ENCODE data around the gene NOD2. TPM values are rescaled to one million over a fixed set of nuclear protein-coding genes. Genes with fewer than 3 reads are reported as not detected.
A peak's percentile ranks its signal among the peaks of the same experiment; 100 is the strongest.

NOD2 gene
- total and polyA plus RNA-seq, 2 of the 13 experiments (the other 11 are each of a cell fraction or from before 2014, with no cell fraction given): 0.27 to 0.81 TPM

GRCh38 chr16:50665128-50665878, 28.1 kb upstream of the NOD2 start (continued):
- TF ChIP-seq ZNF749 (CRISPR knock-in tag; IDR thresholded peaks at IDR 0.05; ENCODE audit: borderline replicate concordance): no peak
- no peak for TF ChIP-seq BATF2 (CRISPR knock-in tag; IDR thresholded peaks at IDR 0.05)
- no peak for TF ChIP-seq FOXA3 (CRISPR knock-in tag; IDR thresholded peaks at IDR 0.05)
- TF ChIP-seq ZNF225 (CRISPR knock-in tag; IDR thresholded peaks at IDR 0.05): peak; percentile 36; the same call in 1 of the 2 replicates
- TF ChIP-seq RBFOX2 (IDR thresholded peaks at IDR 0.05; ENCODE audit: low read depth, low read length): no peak
- no peak for TF ChIP-seq HHEX (CRISPR knock-in tag; IDR thresholded peaks at IDR 0.05)
- no peak for TF ChIP-seq ZNF619 (CRISPR knock-in tag; IDR thresholded peaks at IDR 0.05)
- TF ChIP-seq ZNF503 (CRISPR knock-in tag; IDR thresholded peaks at IDR 0.05): no peak; the same call in 1 of the 2 replicates
- no peak for TF ChIP-seq ZZZ3 (CRISPR knock-in tag; IDR thresholded peaks at IDR 0.05; ENCODE audit: borderline replicate concordance)
- peak; percentile 25; the same call in 1 of the 2 replicates for TF ChIP-seq ZBTB7B (CRISPR knock-in tag; IDR thresholded peaks at IDR 0.05)
- TF ChIP-seq SMAD1 (CRISPR knock-in tag; IDR thresholded peaks at IDR 0.05; ENCODE audit: borderline replicate concordance, low read depth): no peak
- TF ChIP-seq, protein P1, sequence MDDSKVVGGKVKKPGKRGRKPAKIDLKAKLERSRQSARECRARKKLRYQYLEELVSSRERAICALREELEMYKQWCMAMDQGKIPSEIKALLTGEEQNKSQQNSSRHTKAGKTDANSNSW (CRISPR knock-in tag; IDR thresholded peaks at IDR 0.05; ENCODE audit: borderline replicate concordance): no peak
- TF ChIP-seq, protein P2, sequence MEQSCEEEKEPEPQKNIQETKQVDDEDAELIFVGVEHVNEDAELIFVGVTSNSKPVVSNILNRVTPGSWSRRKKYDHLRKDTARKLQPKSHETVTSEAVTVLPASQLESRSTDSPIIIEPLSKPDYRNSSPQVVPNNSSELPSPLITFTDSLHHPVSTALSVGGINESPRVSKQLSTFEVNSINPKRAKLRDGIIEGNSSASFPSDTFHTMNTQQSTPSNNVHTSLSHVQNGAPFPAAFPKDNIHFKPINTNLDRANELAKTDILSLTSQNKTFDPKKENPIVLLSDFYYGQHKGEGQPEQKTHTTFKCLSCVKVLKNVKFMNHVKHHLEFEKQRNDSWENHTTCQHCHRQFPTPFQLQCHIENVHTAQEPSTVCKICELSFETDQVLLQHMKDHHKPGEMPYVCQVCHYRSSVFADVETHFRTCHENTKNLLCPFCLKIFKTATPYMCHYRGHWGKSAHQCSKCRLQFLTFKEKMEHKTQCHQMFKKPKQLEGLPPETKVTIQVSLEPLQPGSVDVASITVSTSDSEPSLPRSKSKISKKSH (CRISPR knock-in tag; IDR thresholded peaks at IDR 0.05; ENCODE audit: borderline replicate concordance): 0 out of 2 replicates have a peak, but pooled peaks have one; percentile 56
- TF ChIP-seq ZNF484 (CRISPR knock-in tag; IDR thresholded peaks at IDR 0.05; ENCODE audit: borderline replicate concordance, low read depth): no peak
- TF ChIP-seq ZNF543 (CRISPR knock-in tag; IDR thresholded peaks at IDR 0.05): no peak
- TF ChIP-seq, protein P3, sequence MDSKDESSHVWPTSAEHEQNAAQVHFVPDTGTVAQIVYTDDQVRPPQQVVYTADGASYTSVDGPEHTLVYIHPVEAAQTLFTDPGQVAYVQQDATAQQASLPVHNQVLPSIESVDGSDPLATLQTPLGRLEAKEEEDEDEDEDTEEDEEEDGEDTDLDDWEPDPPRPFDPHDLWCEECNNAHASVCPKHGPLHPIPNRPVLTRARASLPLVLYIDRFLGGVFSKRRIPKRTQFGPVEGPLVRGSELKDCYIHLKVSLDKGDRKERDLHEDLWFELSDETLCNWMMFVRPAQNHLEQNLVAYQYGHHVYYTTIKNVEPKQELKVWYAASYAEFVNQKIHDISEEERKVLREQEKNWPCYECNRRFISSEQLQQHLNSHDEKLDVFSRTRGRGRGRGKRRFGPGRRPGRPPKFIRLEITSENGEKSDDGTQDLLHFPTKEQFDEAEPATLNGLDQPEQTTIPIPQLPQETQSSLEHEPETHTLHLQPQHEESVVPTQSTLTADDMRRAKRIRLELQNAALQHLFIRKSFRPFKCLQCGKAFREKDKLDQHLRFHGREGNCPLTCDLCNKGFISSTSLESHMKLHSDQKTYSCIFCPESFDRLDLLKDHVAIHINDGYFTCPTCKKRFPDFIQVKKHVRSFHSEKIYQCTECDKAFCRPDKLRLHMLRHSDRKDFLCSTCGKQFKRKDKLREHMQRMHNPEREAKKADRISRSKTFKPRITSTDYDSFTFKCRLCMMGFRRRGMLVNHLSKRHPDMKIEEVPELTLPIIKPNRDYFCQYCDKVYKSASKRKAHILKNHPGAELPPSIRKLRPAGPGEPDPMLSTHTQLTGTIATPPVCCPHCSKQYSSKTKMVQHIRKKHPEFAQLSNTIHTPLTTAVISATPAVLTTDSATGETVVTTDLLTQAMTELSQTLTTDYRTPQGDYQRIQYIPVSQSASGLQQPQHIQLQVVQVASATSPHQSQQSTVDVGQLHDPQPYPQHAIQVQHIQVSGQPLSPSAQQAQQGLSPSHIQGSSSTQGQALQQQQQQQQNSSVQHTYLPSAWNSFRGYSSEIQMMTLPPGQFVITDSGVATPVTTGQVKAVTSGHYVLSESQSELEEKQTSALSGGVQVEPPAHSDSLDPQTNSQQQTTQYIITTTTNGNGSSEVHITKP (CRISPR knock-in tag; IDR thresholded peaks at IDR 0.05; ENCODE audit: low read depth): no peak
- peak; percentile 60; the same call in 1 of the 2 replicates for TF ChIP-seq KMT2B (CRISPR knock-in tag; IDR thresholded peaks at IDR 0.05)
- TF ChIP-seq SMAD3 (CRISPR knock-in tag; IDR thresholded peaks at IDR 0.05): no peak
- TF ChIP-seq KDM3A (CRISPR knock-in tag; IDR thresholded peaks at IDR 0.05; ENCODE audit: low read depth): peak; percentile 77; the same call in 1 of the 2 replicates
- no peak for TF ChIP-seq NFIC (IDR thresholded peaks at IDR 0.05; ENCODE audit: low read length)
- no peak for TF ChIP-seq DNMT3B (CRISPR knock-in tag; conservative IDR thresholded peaks at IDR 0.05)
- TF ChIP-seq AGO2 (optimal IDR thresholded peaks at IDR 0.05; ENCODE audit: low read depth, low read length): no peak

Measured in HepG2 (cell line).